NCI-H2227 treated with DMSO at 0.1 percent for 48 hours (cell line): ENCODE results near the gene NTRK1.

Experiments
- DNase-seq: peaks from one replicate; lab custom pipeline; 2025; lab: John Stamatoyannopoulos, UW

The NTRK1 gene

DNA sequence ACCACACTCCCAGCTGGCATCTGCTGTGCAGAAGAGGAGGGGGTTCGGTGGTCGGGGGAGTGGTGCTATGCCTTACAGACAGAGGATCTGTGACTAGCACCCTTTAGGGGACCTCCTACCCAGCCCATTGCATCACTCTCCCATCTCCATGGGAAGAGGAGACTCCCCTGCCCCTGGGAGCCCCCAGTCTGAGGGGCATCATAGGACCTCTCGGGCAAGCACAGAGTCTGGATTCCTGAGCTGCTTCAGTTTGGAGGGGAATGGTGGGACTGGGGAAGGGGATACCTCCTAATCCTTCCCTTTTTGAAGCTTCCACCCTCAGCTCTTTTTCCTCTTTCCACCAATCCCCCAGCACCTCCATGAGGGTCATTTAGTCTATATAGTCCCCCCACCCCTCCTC is 3.1 kb upstream of the NTRK1 start:
- DNase-seq, result no peak

GRCh38 chr1:156858555-156858956 is 2.1 kb upstream of the NTRK1 start:
- no peak for DNase-seq

DNA sequence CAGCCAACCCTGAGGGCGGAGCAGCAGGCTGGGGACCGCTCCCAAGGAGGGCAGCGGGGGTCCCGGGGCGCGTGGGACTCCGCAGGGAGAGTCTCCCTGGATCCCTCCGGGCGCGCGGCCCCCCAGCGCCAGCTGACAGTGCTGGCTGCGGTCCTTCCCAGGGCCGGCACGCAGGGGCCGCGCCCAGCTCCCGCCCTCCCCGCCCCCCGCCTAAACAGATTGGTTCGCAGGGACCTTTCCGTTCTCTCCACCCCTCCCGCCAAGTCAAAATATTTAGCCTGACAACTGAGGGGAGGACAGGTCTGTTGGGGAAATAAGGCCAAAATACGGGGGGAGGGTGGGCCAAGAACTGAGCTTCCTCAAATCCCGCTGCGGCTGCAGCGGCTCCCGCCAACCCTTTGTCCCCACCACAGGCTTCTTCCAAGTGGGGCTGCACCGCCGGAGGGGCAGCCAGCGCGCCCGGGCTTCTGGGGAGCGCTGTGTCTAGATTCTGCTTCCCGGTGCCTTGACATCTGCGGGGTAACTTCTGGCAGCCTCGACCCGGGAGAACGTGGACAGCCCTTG is 1.6 kb upstream of the NTRK1 start, which contains the start of gene INSRR:
TSS of gene INSRR (minus strand) at position 159 of the 564 bp plus-strand sequence. CDS start 496 bp downstream, outside the sequence.
- no peak for DNase-seq

GRCh38 chr1:156859523-156860112 is 1.0 kb upstream of the NTRK1 start:
- no peak for DNase-seq

GRCh38 chr1:156860113-156860627 is 495 bp upstream of the NTRK1 start:
- peak; percentile 33 for DNase-seq

- no peak for DNase-seq
Observed at GRCh38 chr1:156862584-156862983, 1.9 kb downstream of the NTRK1 start.

GRCh38 chr1:156862997-156863599 is 2.4 kb downstream of the NTRK1 start:
- no peak for DNase-seq

DNA sequence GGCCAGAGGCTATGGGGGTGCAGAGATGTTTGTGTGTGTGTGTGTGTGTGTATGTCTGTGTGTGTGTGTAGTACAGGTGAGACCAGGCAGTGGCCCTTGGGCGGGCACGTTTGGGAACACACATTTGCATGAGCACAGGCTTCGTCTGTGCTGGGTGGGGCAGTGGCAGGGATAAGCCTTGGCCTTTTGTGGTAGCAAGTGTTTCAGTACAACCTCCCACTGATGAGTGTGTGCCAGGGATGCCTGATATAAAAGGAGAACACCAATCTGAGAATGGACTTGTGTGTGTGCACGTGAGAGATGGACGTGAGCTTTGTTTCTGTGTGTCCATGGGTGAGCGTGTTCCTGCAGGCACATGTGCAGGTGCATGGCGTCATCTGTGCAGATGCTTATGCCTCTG is 3.0 kb downstream of the NTRK1 start:
- DNase-seq, result no peak

GRCh38 chr1:156864796-156865195 is 4.1 kb downstream of the NTRK1 start:
- DNase-seq, result no peak

GRCh38 chr1:156865258-156865657 is 4.6 kb downstream of the NTRK1 start:
- DNase-seq, result peak; percentile 20

GRCh38 chr1:156865865-156866248 is 5.2 kb downstream of the NTRK1 start:
- DNase-seq, result no peak

- DNase-seq, result no peak
Observed at GRCh38 chr1:156866249-156866909, 5.7 kb downstream of the NTRK1 start.

- DNase-seq, result no peak
Observed at GRCh38 chr1:156868341-156868740, 7.7 kb downstream of the NTRK1 start.

DNA sequence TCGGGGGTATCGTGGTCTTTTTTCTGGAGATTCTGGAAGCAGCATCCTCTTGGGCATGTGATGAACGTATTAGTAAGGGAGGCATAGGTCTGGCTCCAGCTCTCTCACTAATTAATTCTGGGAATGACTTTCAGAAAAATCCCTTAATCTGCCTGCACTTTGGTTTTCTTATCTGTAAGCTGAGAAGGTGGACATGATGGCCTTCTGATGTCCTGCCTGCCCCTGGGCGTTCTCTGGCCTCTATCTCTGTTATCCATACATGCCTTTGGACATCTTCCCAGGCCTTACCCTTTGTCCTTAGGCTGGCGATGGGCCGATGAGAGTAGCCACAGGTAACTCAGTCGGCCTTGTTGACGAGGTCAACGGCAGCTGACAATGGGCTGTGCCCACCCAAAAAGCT is 8.8 kb downstream of the NTRK1 start:
- no peak for DNase-seq

DNA sequence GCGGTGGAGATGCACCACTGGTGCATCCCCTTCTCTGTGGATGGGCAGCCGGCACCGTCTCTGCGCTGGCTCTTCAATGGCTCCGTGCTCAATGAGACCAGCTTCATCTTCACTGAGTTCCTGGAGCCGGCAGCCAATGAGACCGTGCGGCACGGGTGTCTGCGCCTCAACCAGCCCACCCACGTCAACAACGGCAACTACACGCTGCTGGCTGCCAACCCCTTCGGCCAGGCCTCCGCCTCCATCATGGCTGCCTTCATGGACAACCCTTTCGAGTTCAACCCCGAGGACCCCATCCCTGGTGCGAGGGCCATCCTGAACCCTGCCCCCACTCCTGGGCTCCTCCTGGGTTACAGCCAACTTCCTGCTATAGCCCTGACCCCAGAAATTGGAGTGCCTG is 13.0 kb downstream of the NTRK1 start:
- DNase-seq, result no peak

DNA sequence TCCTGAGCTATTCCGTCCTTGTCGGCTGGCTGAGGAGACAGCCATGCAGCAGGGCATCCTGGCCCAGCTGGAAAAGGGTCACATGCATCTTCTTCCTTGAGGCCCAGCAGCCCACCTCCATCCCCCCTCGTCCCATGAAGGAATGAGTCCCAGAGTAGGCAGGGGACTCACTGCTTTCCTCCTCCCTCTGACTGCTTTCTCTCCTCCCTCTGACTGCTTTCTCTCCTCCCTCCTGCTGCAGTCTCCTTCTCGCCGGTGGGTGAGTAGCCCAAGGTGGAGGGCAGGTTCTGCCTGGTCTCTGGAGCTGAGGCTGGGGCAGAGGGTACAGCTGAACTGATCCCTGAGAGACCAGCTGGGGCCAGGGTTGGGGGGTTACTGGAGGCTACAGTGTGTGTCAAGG is 13.5 kb downstream of the NTRK1 start:
- DNase-seq, result no peak

DNA sequence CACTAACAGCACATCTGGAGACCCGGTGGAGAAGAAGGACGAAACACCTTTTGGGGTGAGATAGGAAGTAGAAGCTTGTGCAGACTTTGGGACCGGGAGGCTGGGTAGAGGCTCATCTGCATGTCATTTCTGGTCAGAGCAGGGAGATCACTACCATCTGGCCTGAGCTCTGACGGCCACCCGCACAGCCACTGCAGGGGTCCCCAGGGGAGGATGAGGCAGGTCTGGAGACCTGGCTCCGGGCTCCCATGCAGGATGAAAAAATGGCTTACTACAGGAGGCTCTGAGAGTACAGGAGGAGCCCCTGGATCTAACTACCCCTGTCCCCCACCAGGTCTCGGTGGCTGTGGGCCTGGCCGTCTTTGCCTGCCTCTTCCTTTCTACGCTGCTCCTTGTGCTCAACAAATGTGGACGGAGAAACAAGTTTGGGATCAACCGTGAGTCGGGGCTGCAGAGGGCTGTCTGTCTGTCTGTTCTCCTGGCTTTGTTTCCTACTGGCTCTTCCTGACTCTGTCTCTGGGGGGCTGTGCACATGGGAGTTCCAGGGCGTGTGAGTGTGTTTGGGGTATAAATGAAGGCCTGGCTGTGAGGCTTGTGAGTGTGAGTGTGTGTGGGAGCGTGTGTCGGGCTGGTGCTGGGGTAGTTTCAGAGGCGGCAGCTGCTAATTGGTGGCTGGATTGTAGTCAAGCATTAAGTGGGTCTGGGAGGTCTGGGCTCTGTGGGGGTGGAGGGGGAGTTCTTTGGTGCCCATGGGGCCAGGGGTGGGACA is 14.1 kb downstream of the NTRK1 start:
- peak; percentile 18 for DNase-seq

- no peak for DNase-seq
Observed at GRCh38 chr1:156875341-156875615, 14.6 kb downstream of the NTRK1 start.

DNA sequence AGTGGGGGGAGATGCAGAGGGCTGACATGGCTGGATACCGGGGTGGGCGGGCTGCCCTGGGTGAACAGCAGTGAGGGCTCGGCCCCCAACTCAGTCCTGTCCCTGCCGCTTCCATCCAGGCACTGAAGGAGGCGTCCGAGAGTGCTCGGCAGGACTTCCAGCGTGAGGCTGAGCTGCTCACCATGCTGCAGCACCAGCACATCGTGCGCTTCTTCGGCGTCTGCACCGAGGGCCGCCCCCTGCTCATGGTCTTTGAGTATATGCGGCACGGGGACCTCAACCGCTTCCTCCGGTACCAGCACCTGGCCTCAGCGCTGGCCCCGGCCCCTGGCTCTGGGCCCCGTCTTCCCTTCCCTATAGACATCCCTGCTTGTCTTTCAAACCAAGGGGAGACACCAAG is 15.6 kb downstream of the NTRK1 start:
- no peak for DNase-seq

- DNase-seq, result no peak
Observed at GRCh38 chr1:156877433-156878170, 16.9 kb downstream of the NTRK1 start.

DNA sequence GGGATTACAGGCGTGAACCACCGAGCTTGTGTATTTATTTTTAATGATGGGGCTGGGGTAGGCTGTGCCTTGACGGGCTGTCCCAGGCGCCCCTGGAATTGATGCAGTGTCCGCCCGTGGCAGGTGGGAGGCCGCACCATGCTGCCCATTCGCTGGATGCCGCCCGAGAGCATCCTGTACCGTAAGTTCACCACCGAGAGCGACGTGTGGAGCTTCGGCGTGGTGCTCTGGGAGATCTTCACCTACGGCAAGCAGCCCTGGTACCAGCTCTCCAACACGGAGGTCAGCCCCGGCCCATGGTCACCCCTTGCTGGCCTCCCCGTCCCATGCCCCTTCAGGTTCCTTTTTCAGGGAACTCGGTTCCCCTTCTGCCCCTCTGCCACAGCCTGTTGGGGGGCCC is 19.2 kb downstream of the NTRK1 start:
- no peak for DNase-seq

GRCh38 chr1:156880473-156880872 is 19.8 kb downstream of the NTRK1 start:
- DNase-seq, result no peak
